WTC11 (cell line): ENCODE results near the gene BSPH1. TPM values are rescaled to one million over a fixed set of nuclear protein-coding genes. Genes with fewer than 3 reads are reported as not detected.

Source experiments
- ATAC-seq: fragments of 200-7000 bp; cut with Tn5 transposase; 2 replicates; pipeline ENCODE4 v1.10.0; 2021; ENCODE audit warnings: mild to moderate bottlenecking, moderate library complexity
- CTCF ChIA-PET: fragments of 300-600 bp; sonication (Branson Sonifier 250); formaldehyde crosslinking; loops from one replicate; lab custom pipeline; 2021; ENCODE audit warnings: antibody characterized with exemption; lab: Charles Lee
- POLR2A ChIA-PET: fragments of 350-600 bp; sonication (Branson Sonifier 250); formaldehyde crosslinking; loops from one replicate; lab custom pipeline; 2021; ENCODE audit warnings: antibody characterized with exemption; lab: Charles Lee
- DNase-seq: peaks from one replicate; pipeline ENCODE4 v3.0.0; 2021; ENCODE audit warnings: low spot score
- H3K27ac Mint-ChIP-seq: 2 replicates; pipeline ENCODE4 v1.8.0; 2021; ENCODE audit warnings: mixed read lengths
- H3K27me3 Mint-ChIP-seq: 2 replicates; pipeline ENCODE4 v1.8.0; 2021; ENCODE audit warnings: low read depth, mild to moderate bottlenecking, moderate library complexity, mixed read lengths
- H3K36me3 Mint-ChIP-seq: 2 replicates; pipeline ENCODE4 v1.8.0; 2021; ENCODE audit warnings: mixed read lengths
- H3K4me1 Mint-ChIP-seq: 2 replicates; pipeline ENCODE4 v1.8.0; 2022; ENCODE audit warnings: mixed read lengths
- H3K4me3 Mint-ChIP-seq: 2 replicates; pipeline ENCODE4 v1.8.0; 2021; ENCODE audit warnings: mild to moderate bottlenecking, moderate library complexity, mixed read lengths
- H3K9me3 Mint-ChIP-seq: 2 replicates; pipeline ENCODE4 v1.8.0; 2021; ENCODE audit warnings: mixed read lengths
- ATF1 ChIP-seq: sonication (generic); formaldehyde crosslinking; IDR thresholded peaks from 2 replicates; pipeline ENCODE4 v1.8.1; 2023; ENCODE audit warnings: mild to moderate bottlenecking, moderate library complexity, missing genetic modification reagents
- CREB1 ChIP-seq: sonication (generic); formaldehyde crosslinking; IDR thresholded peaks from 2 replicates; pipeline ENCODE4 v1.8.0; 2023; ENCODE audit warnings: mild to moderate bottlenecking, missing genetic modification reagents
- CTCF ChIP-seq: fragments of 200-600 bp; IDR thresholded peaks from 2 replicates; pipeline ENCODE4 v1.8.0; 2022; ENCODE audit warnings: antibody characterized with exemption
- ELF4 ChIP-seq: sonication (generic); formaldehyde crosslinking; IDR thresholded peaks from 2 replicates; pipeline ENCODE4 v1.8.1; 2022; ENCODE audit warnings: low read depth, mild to moderate bottlenecking, moderate library complexity, missing genetic modification reagents
- ETV6 ChIP-seq: sonication (generic); formaldehyde crosslinking; IDR thresholded peaks from 2 replicates; pipeline ENCODE4 v1.8.1; 2022; ENCODE audit warnings: mild to moderate bottlenecking, missing genetic modification reagents
- FOXJ3 ChIP-seq: sonication (generic); formaldehyde crosslinking; IDR thresholded peaks from 2 replicates; pipeline ENCODE4 v1.9.0; 2021; ENCODE audit warnings: missing genetic modification reagents, mild to moderate bottlenecking, borderline replicate concordance
- FOXP1 ChIP-seq: sonication (generic); formaldehyde crosslinking; IDR thresholded peaks from 2 replicates; pipeline ENCODE4 v1.8.0; 2022; ENCODE audit warnings: missing genetic modification reagents, mild to moderate bottlenecking, moderate library complexity, borderline replicate concordance
- FOXP4 ChIP-seq: sonication (generic); formaldehyde crosslinking; IDR thresholded peaks from 2 replicates; pipeline ENCODE4 v1.8.0; 2022; ENCODE audit warnings: mild to moderate bottlenecking, missing genetic modification reagents
- GTF2I ChIP-seq: fragments of 250-450 bp; sonication (Bioruptor Pico); conservative IDR thresholded peaks from 2 replicates; pipeline ENCODE4 v1.4.0; 2021; ENCODE audit warnings: mild to moderate bottlenecking
- IRF1 ChIP-seq: sonication (generic); formaldehyde crosslinking; IDR thresholded peaks from 2 replicates; pipeline ENCODE4 v1.8.0; 2023; ENCODE audit warnings: missing genetic modification reagents
- KAT7 ChIP-seq: sonication (generic); formaldehyde crosslinking; IDR thresholded peaks from 2 replicates; pipeline ENCODE4 v1.8.1; 2023; ENCODE audit warnings: missing genetic modification reagents, mild to moderate bottlenecking, borderline replicate concordance
- PRRX2 ChIP-seq: fragments of 250-450 bp; sonication (Bioruptor Pico); IDR thresholded peaks from 2 replicates; pipeline ENCODE4 v1.8.0; 2021; ENCODE audit warnings: mild to moderate bottlenecking
- SMAD3 ChIP-seq: sonication (generic); formaldehyde crosslinking; IDR thresholded peaks from 2 replicates; pipeline ENCODE4 v1.8.0; 2022; ENCODE audit warnings: missing genetic modification reagents, mild to moderate bottlenecking, borderline replicate concordance
- SMAD4 ChIP-seq: sonication (generic); formaldehyde crosslinking; IDR thresholded peaks from 2 replicates; pipeline ENCODE4 v1.8.0; 2022; ENCODE audit warnings: mild to moderate bottlenecking, missing genetic modification reagents
- TP53 ChIP-seq: sonication (generic); formaldehyde crosslinking; IDR thresholded peaks from 2 replicates; pipeline ENCODE4 v1.8.1; 2023; ENCODE audit warnings: mild to moderate bottlenecking, missing genetic modification reagents
- ZBTB21 ChIP-seq: sonication (generic); formaldehyde crosslinking; IDR thresholded peaks from 2 replicates; pipeline ENCODE4 v1.8.1; 2023; ENCODE audit warnings: mild to moderate bottlenecking, missing genetic modification reagents, borderline replicate concordance
- ZMAT4 ChIP-seq: fragments of 250-450 bp; sonication (Bioruptor Pico); IDR thresholded peaks from 2 replicates; pipeline ENCODE4 v1.9.0; 2021; ENCODE audit warnings: mild to moderate bottlenecking
- ZNF219 ChIP-seq: sonication (generic); formaldehyde crosslinking; IDR thresholded peaks from 2 replicates; pipeline ENCODE4 v1.8.0; 2023; ENCODE audit warnings: missing genetic modification reagents, mild to moderate bottlenecking, borderline replicate concordance
- ZNF263 ChIP-seq: sonication (generic); formaldehyde crosslinking; IDR thresholded peaks from 2 replicates; pipeline ENCODE4 v1.8.1; 2022; ENCODE audit warnings: low read depth, mild to moderate bottlenecking, moderate library complexity, missing genetic modification reagents
- ZNF317 ChIP-seq: sonication (generic); formaldehyde crosslinking; IDR thresholded peaks from 2 replicates; pipeline ENCODE4 v1.8.1; 2023; ENCODE audit warnings: low read depth, mild to moderate bottlenecking, moderate library complexity, missing genetic modification reagents, borderline replicate concordance
- ZNF423 ChIP-seq: fragments of 250-450 bp; sonication (Bioruptor Pico); IDR thresholded peaks from 2 replicates; pipeline ENCODE4 v2.1.2; 2022; ENCODE audit warnings: mild to moderate bottlenecking, moderate library complexity
- total RNA-seq: library from RNA; stranded (reverse); gene quantifications from 3 replicates; pipeline ENCODE4 v1.2.3, GENCODE V29; 2021

BSPH1 gene
- total RNA-seq, 1 experiment from 2014 or later, result not detected

- TF ChIP-seq IRF1 (CRISPR knock-in tag) (no peak), KAT7 (no peak), ZMAT4 (CRISPR knock-in tag) (no peak), FOXP4 (CRISPR knock-in tag) (no peak), ATF1 (CRISPR knock-in tag) (no peak)
- TF ChIP-seq, all 79 proteins: peak for 0
These were observed 28.7 kb upstream of the BSPH1 start (continued) for GRCh38 chr19:48020686-48021085.

- no peaks in the 10 kb centered on the region for H3K36me3 Mint-ChIP-seq
- H3K9me3 Mint-ChIP-seq, result peaks cover 22% of the 10 kb centered on the region
- ChIA-PET POLR2A (no interaction called here), CTCF (no interaction called here)
- DNase-seq (no peak), ATAC-seq (no peak)
- peaks cover 2% of the 10 kb centered on the region; the same call in 1 of the 2 replicates for H3K4me1 Mint-ChIP-seq
- TF ChIP-seq ETV6 (CRISPR knock-in tag) (no peak), ZNF219 (CRISPR knock-in tag) (no peak)
- peaks cover 8% of the 10 kb centered on the region for H3K27me3 Mint-ChIP-seq
- no peak overlapping the region for H3K4me3 Mint-ChIP-seq
- H3K27ac Mint-ChIP-seq, result no peak overlapping the region
These were observed 19.2 kb upstream of the BSPH1 start for GRCh38 chr19:48010932-48011758.

- H3K4me1 Mint-ChIP-seq, result peaks cover 6% of the 10 kb centered on the region
- H3K9me3 Mint-ChIP-seq, result peaks cover 22% of the 10 kb centered on the region
- H3K36me3 Mint-ChIP-seq, result no peaks in the 10 kb centered on the region
- H3K27me3 Mint-ChIP-seq, result peaks cover 10% of the 10 kb centered on the region
- ATAC-seq, result peak; percentile 62
- peak overlapping the region; percentile 33 for H3K4me3 Mint-ChIP-seq
- POLR2A ChIA-PET, result no interaction called here
- TF ChIP-seq ZNF423 (CRISPR knock-in tag) (no peak), ZNF263 (CRISPR knock-in tag) (no peak), FOXJ3 (CRISPR knock-in tag) (no peak), GTF2I (CRISPR knock-in tag) (no peak), SMAD4 (CRISPR knock-in tag) (no peak), CTCF (0 out of 2 replicates have a peak, but pooled peaks have one; percentile 38), TP53 (CRISPR knock-in tag) (no peak)
- no peak overlapping the region for H3K27ac Mint-ChIP-seq
- CTCF ChIA-PET, result interaction anchor here (0.6 to 1.8 kb wide), 10 partner anchors 8 to 101 kb away, joined by 3 to 6 read pairs (median 4); no protein-coding TSS in a partner anchor
- DNase-seq, result peak; percentile 32
These were observed 14.8 kb upstream of the BSPH1 start for GRCh38 chr19:48006762-48007161.

- peaks cover 13% of the 10 kb centered on the region for H3K27me3 Mint-ChIP-seq
- peaks cover 5% of the 10 kb centered on the region; the same call in 1 of the 2 replicates for H3K36me3 Mint-ChIP-seq
- H3K4me1 Mint-ChIP-seq, result peaks cover 6% of the 10 kb centered on the region
- no peak for ATAC-seq
- CTCF ChIA-PET, result no interaction called here
- no peak for DNase-seq
- H3K4me3 Mint-ChIP-seq, result no peak overlapping the region
- peaks cover 30% of the 10 kb centered on the region for H3K9me3 Mint-ChIP-seq
- no peak overlapping the region for H3K27ac Mint-ChIP-seq
- no peak for TF ChIP-seq PRRX2 (CRISPR knock-in tag)
- TF ChIP-seq CREB1 (CRISPR knock-in tag), result no peak
- TF ChIP-seq FOXP1, result no peak
- no peak for TF ChIP-seq SMAD3 (CRISPR knock-in tag)
- TF ChIP-seq ZBTB21 (CRISPR knock-in tag), result no peak
- TF ChIP-seq ELF4, result no peak
- TF ChIP-seq ZNF423 (CRISPR knock-in tag), result no peak
- no peak for TF ChIP-seq ZNF317 (CRISPR knock-in tag)
- POLR2A ChIA-PET, result no interaction called here
These were observed 12.3 kb upstream of the BSPH1 start for GRCh38 chr19:48004236-48004635.
